ENCODE data around the gene LAMA3. TPM values are rescaled to one million over a fixed set of nuclear protein-coding genes. Genes with fewer than 3 reads are reported as not detected.

The LAMA3 gene
- total and polyA plus RNA-seq, 5 experiments from 2014 or later: not detected

DNA sequence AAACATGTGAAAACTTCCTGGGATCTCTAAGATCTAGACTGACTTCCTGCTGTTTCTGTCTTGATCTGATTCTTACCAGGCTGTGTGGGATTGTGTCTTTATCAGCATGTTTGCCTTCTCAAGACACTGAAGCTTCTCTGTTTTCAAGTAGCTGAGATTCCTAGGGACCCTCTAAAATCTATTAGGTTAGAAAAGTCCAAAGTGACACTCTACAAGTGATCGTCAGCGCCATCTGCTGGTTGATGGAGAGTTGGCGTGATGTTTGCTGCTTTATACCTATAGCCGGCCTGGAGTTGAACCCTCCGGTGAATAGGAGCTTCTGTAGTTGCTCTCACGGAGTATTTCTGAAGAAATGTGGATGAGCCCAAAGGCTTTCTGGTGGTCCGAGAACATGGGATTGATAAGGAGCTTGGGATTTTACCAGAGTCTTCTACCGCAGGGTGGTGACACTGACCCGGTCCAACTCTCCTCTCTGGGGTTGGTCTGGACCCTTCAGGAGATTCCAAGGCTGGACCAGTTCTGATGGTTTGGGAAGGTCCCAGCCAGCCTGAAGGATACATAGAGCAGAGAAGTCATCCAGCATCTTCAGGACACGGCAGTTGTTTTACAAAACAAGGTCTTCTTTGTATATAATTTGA is 229.3 kb downstream of the LAMA3 start:
- H3K4me3 Mint-ChIP-seq: no peak overlapping the region
- peaks cover 5 to 20% (median 12%) of the 10 kb centered on the region in 4 donors for H3K4me1 Mint-ChIP-seq
- peaks cover 0 to 9% (median 0%) of the 10 kb centered on the region in 5 donors for H3K27me3 Mint-ChIP-seq
- ATAC-seq: peak; percentile 84 to 89
- H3K36me3 Mint-ChIP-seq: no peaks in the 10 kb centered on the region
- peak; percentile 50 to 86 (median 73) for DNase-seq
- peak overlapping the region in 2 of 10 donors; percentile 2 to 3 for H3K27ac Mint-ChIP-seq
- no peaks in the 10 kb centered on the region for H3K9me3 Mint-ChIP-seq
- POLR2A ChIA-PET: no interaction called here

- no peak overlapping the region for H3K4me3 Mint-ChIP-seq
- POLR2A ChIA-PET: no interaction called here
- peaks cover 0 to 9% (median 0%) of the 10 kb centered on the region in 5 donors for H3K27me3 Mint-ChIP-seq
- no peaks in the 10 kb centered on the region for H3K36me3 Mint-ChIP-seq
- H3K9me3 Mint-ChIP-seq: no peaks in the 10 kb centered on the region
- DNase-seq (no peak), ATAC-seq (no peak)
- H3K27ac Mint-ChIP-seq: peak overlapping the region in 2 of 10 donors; percentile 7 to 48
- peaks cover 5 to 20% (median 12%) of the 10 kb centered on the region in 4 donors for H3K4me1 Mint-ChIP-seq
Measured at GRCh38 chr18:23920054-23920453, 230.8 kb downstream of the LAMA3 start.

DNA sequence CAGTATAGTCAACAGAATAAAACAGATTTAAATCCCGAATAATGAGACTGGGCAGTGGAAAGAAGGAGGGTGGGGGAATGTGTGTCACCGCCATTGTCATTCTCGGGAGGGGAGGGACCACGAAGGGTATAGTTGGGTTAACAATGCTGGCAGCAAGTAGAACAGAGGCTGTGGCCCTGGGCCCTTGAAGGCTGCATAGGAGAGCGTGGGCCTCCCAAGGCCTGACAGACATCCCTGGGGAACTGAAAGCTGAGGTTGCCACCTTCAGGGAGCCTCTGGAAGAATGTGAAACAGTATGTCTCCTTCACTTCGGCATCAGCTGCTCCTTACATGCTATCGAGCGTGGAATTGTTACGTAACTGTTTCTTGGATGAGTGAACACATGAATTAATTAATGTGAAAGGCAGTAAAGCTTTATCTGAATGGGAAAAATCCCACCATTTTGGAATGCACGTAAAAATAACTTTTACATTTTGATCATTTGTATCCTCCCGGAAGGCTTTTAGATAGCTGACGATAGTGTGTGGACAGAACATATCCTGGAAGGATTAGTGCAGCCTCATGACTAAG is 232.5 kb downstream of the LAMA3 start:
- no peak overlapping the region for H3K4me3 Mint-ChIP-seq
- no peaks in the 10 kb centered on the region for H3K36me3 Mint-ChIP-seq
- H3K4me1 Mint-ChIP-seq: peaks cover 5 to 20% (median 12%) of the 10 kb centered on the region in 4 donors
- peaks cover 0 to 9% (median 0%) of the 10 kb centered on the region in 5 donors for H3K27me3 Mint-ChIP-seq
- ATAC-seq (no peak), DNase-seq (no peak)
- no peaks in the 10 kb centered on the region for H3K9me3 Mint-ChIP-seq
- H3K27ac Mint-ChIP-seq: no peak overlapping the region
- POLR2A ChIA-PET: no interaction called here

DNA sequence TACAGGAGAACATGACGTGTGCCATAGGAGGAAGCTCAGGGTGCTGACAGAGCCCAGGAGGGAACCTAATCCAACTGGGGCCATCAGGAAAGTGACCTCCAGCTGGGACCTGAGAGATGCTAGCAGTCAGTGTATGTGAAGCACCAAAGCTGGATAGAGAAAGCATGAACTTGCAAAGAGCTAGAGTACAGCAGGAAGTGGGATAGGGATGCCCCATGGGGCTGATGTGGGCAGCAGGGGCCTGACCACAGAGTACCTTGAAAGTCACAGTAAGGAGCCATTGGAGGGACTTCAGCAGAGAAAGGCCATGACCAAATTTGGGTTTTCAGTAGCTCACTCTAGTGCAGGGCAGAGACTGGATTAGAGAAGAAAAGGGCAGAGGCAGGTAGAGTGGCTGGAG is 233.7 kb downstream of the LAMA3 start:
- H3K9me3 Mint-ChIP-seq: no peaks in the 10 kb centered on the region
- peaks cover 0 to 9% (median 0%) of the 10 kb centered on the region in 5 donors for H3K27me3 Mint-ChIP-seq
- H3K27ac Mint-ChIP-seq: peak overlapping the region in 1 of 10 donors; percentile 36
- no peaks in the 10 kb centered on the region for H3K36me3 Mint-ChIP-seq
- DNase-seq (no peak), ATAC-seq (no peak)
- no peak overlapping the region for H3K4me3 Mint-ChIP-seq
- H3K4me1 Mint-ChIP-seq: peaks cover 5 to 20% (median 12%) of the 10 kb centered on the region in 4 donors
- POLR2A ChIA-PET: no interaction called here

DNA sequence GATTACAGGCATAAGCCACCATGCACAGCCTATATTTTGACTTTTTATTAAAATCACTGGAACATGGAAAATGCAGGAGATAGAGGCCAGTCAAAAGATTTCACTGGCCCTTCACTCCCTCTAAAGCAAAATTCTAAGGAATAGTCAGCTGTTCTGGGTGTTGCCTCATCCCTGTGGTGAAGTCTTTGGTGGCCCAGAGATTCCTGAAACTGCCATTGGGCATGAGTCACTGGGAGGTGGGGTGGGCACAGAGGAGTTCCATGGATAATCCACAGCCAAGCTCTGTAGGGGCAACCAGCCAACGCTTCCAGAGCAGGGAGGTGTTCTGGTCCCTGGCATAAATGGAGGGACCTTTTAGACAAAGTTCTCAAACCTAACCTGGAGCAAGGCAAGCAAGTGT is 235.6 kb downstream of the LAMA3 start:
- H3K9me3 Mint-ChIP-seq: no peaks in the 10 kb centered on the region
- POLR2A ChIA-PET: no interaction called here
- peaks cover 0 to under 1% (median 0%) of the 10 kb centered on the region in 5 donors for H3K27me3 Mint-ChIP-seq
- no peak overlapping the region for H3K27ac Mint-ChIP-seq
- no peak overlapping the region for H3K4me3 Mint-ChIP-seq
- peaks cover 9 to 26% (median 19%) of the 10 kb centered on the region in 4 donors for H3K4me1 Mint-ChIP-seq
- DNase-seq (no peak), ATAC-seq (no peak)
- no peaks in the 10 kb centered on the region for H3K36me3 Mint-ChIP-seq

DNA sequence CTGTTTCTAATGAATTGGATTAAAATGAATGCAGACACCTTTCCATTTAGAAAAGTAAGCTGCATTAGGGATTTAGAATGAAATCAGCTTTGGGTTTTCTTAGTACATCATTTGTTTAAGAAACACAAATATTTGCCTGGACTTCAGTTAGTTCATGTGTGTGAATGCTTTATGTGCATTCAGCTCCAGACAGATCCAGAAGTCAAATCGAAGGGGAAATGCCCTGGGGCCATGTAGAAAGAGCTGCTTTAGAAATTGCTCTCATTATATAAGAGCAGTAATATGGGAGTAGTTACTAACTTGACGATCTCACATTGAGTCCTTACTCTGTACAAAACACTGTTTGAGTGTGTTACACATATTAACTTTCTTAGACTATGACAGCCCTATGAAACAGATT is 237.3 kb downstream of the LAMA3 start:
- no peak overlapping the region for H3K27ac Mint-ChIP-seq
- no peaks in the 10 kb centered on the region for H3K27me3 Mint-ChIP-seq
- POLR2A ChIA-PET: no interaction called here
- H3K4me3 Mint-ChIP-seq: no peak overlapping the region
- H3K4me1 Mint-ChIP-seq: peaks cover 9 to 30% (median 22%) of the 10 kb centered on the region in 4 donors
- ATAC-seq (no peak), DNase-seq (no peak)
- H3K36me3 Mint-ChIP-seq: no peaks in the 10 kb centered on the region
- H3K9me3 Mint-ChIP-seq: no peaks in the 10 kb centered on the region

DNA sequence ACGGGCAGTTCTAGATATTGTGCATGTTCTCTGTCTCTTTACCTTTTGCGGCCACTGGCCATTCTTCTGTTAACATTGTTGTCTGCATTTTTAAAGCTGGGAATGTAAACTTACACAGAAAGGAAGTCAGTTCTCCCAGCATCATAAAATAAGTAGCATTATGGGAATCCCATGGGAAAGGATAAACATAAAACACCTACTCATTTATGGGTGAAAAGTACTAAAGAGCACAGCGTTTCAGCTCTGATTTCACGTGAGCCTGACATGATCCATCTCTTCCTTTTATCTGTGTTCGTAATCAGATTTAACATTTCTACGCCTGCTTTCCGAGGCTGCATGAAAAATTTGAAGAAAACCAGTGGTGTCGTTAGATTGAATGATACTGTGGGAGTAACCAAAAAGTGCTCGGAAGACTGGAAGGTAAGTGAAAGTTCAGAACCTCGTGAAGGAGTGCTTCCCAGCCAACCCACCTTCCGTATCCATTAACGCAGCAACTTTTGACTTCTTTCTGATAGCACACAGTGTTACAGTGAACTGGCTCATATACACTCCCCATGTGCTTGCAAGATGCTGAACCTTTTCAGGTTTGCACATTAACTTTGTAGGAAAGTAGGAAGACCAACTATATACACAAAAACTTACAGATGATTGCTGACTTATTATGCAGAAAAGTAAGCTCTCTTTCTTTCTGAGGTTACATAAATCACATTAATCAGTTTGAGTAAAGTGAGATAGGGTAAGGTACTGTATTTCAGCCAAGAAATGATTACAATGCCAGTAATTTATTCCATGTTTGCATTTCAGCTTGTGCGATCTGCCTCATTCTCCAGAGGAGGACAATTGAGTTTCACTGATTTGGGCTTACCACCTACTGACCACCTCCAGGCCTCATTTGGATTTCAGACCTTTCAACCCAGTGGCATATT is 238.8 kb downstream of the LAMA3 start:
- Mint-ChIP-seq H3K4me3 (no peak overlapping the region), H3K27me3 (no peaks in the 10 kb centered on the region), H3K36me3 (no peaks in the 10 kb centered on the region), H3K4me1 (peaks cover 9 to 23% (median 17%) of the 10 kb centered on the region in 4 donors), H3K9me3 (no peaks in the 10 kb centered on the region), H3K27ac (peak overlapping the region in 2 of 10 donors; percentile 4 to 48)
- POLR2A ChIA-PET: no interaction called here
- no peak for ATAC-seq
- no peak for DNase-seq

DNA sequence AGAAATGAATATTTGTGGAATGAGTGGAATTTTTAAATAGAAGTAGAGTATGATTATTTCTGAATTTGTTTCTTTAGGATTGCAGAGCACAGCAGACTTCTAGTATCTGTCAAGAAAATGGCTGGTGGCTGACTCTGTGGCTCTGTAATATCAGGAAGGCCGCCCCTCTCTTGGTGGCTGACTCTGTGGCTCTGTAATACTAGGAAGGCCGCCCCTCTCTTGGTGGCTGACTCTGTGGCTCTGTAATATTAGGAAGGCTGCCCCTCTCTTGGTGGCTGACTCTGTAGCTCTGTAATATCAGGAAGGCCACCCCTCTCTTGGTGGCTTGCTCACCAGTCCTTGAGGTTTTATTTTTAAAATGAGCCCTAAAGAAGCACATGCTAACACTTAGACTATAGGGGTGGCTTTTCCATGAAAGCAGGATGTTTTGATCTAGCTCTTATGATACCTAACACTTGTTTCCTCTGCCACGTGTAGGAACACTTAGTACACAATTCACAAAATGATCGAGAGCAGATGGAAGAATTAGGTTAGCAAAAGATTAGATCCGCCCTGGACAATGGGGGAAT is 240.2 kb downstream of the LAMA3 start:
- POLR2A ChIA-PET: no interaction called here
- DNase-seq (no peak), ATAC-seq (no peak)
- Mint-ChIP-seq H3K9me3 (no peaks in the 10 kb centered on the region), H3K4me1 (peaks cover 12 to 29% (median 21%) of the 10 kb centered on the region in 4 donors), H3K4me3 (peak overlapping the region in 8 of 10 donors; percentile 7 to 63 (median 20)), H3K27ac (peak overlapping the region in 9 of 10 donors; percentile 64 to 88 (median 80)), H3K27me3 (no peaks in the 10 kb centered on the region), H3K36me3 (no peaks in the 10 kb centered on the region)

GRCh38 chr18:23930002-23930401 is 240.7 kb downstream of the LAMA3 start:
- ATAC-seq (no peak), DNase-seq (no peak)
- Mint-ChIP-seq H3K4me3 (peak overlapping the region in 2 of 10 donors; percentile 24 to 63), H3K27me3 (no peaks in the 10 kb centered on the region), H3K4me1 (peaks cover 12 to 33% (median 25%) of the 10 kb centered on the region in 4 donors), H3K27ac (peak overlapping the region in 5 of 10 donors; percentile 64 to 88 (median 80)), H3K9me3 (no peaks in the 10 kb centered on the region), H3K36me3 (no peaks in the 10 kb centered on the region)
- POLR2A ChIA-PET: no interaction called here

- DNase-seq: no peak
- Mint-ChIP-seq H3K4me1 (peaks cover 20 to 58% (median 47%) of the 10 kb centered on the region in 4 donors), H3K4me3 (no peak overlapping the region), H3K36me3 (no peaks in the 10 kb centered on the region), H3K9me3 (no peaks in the 10 kb centered on the region), H3K27me3 (no peaks in the 10 kb centered on the region), H3K27ac (peak overlapping the region in 1 of 10 donors; percentile 11)
- no peak for ATAC-seq
- POLR2A ChIA-PET: no interaction called here
Measured at GRCh38 chr18:23932385-23933067, 243.3 kb downstream of the LAMA3 start.

GRCh38 chr18:23933407-23933806 is 244.2 kb downstream of the LAMA3 start:
- H3K9me3 Mint-ChIP-seq: no peaks in the 10 kb centered on the region
- POLR2A ChIA-PET: no interaction called here
- no peaks in the 10 kb centered on the region for H3K36me3 Mint-ChIP-seq
- H3K4me3 Mint-ChIP-seq: no peak overlapping the region
- H3K27me3 Mint-ChIP-seq: no peaks in the 10 kb centered on the region
- no peak for DNase-seq
- ATAC-seq: no peak
- peaks cover 22 to 62% (median 51%) of the 10 kb centered on the region in 4 donors for H3K4me1 Mint-ChIP-seq
- H3K27ac Mint-ChIP-seq: peak overlapping the region in 2 of 10 donors; percentile 16 to 51

GRCh38 chr18:23934252-23934651 is 245.0 kb downstream of the LAMA3 start:
- POLR2A ChIA-PET: no interaction called here

More at GRCh38 chr18:23934252-23934651, 245.0 kb downstream of the LAMA3 start:
- DNase-seq: no peak
- H3K36me3 Mint-ChIP-seq: no peaks in the 10 kb centered on the region
- H3K27ac Mint-ChIP-seq: peak overlapping the region in 4 of 10 donors; percentile 1 to 67 (median 38)
- H3K4me1 Mint-ChIP-seq: peaks cover 27 to 62% (median 54%) of the 10 kb centered on the region in 4 donors
- H3K9me3 Mint-ChIP-seq: no peaks in the 10 kb centered on the region
- H3K4me3 Mint-ChIP-seq: no peak overlapping the region
- ATAC-seq: peak in 1 of 2 donors; percentile 30
- H3K27me3 Mint-ChIP-seq: no peaks in the 10 kb centered on the region
